ENCODE results near the gene ITGB3. TPM values are rescaled to one million over a fixed set of nuclear protein-coding genes. Genes with fewer than 3 reads are reported as not detected.

ITGB3 gene
- total and polyA plus RNA-seq, 10 of the 15 experiments (the other 5 are each of a cell fraction or from before 2014, with no cell fraction given) = 0.69 to 22.8 (median 13.6) TPM

DNA sequence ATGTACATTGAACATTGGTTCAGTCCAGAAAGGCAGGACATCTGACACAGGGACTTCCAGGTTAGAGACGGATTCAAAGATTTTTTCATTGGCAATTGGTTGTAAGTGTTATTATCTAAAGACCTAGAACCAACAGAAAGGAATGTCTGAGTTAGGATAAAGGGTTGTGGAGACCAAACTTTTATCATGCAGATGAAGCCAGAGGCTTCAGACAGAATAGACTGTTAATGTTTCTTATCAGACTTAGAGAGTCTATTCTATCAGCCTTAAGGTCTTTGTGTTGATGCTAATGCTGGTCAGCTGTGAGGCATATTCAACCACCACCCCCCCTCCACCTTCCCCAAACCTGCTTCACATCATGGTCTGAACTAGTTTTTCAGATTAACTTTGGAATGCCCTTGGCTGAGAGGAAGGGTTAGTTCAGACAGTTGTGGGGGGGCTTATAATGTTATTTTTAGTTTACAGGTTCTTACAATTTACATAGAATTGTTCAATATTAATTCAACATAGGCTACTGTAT, 2.1 kb upstream of the ITGB3 start:
- DNase-seq (ENCODE audit: low read depth, low spot score) = no peak
- SMC1A ChIA-PET (ENCODE audit: uncharacterized antibody, unreplicated experiment) = interaction anchor here (0.9 to 8.3 kb wide), 6 partner anchors 18 to 36 kb away, joined by 3 to 81 read pairs (median 4); no protein-coding TSS in a partner anchor
- in situ Hi-C loops (cut with MboI) = no loop called here
- Histone ChIP-seq H3K9me3 (replicated peaks; ENCODE audit: control insufficient read depth, insufficient read depth, low read length) (no peaks in the 10 kb centered on the region), H3K4me3 (no peak overlapping the region), H3K4me2 (ENCODE audit: control insufficient read depth, insufficient read depth) (no peak overlapping the region), H3K79me2 (ENCODE audit: control insufficient read depth, insufficient read depth, low read length) (no peaks in the 10 kb centered on the region), H2AFZ (ENCODE audit: control insufficient read depth, low read depth, low read length) (no peak overlapping the region), H3K4me1 (ENCODE audit: control insufficient read depth, insufficient read depth, low read length) (no peaks in the 10 kb centered on the region; the same call in 1 of the 2 replicates), H3K9ac (ENCODE audit: control insufficient read depth, insufficient read depth, low read length) (no peak overlapping the region), H3K36me3 (ENCODE audit: control insufficient read depth in 2 of 2, insufficient read depth in 2 of 2, low read length in 1 of 2) (no peaks in the 10 kb centered on the region), H3K27me3 (replicated peaks in 1 of 2; ENCODE audit: control insufficient read depth in 2 of 2, insufficient read depth in 2 of 2, low read length in 1 of 2) (no peaks in the 10 kb centered on the region), H3K27ac (ENCODE audit: control insufficient read depth, insufficient read depth) (no peak overlapping the region), H4K20me1 (ENCODE audit: control insufficient read depth, insufficient read depth) (no peaks in the 10 kb centered on the region)
- POLR2A ChIA-PET = interaction anchor here (0.5 kb wide), 1 partner anchor 350 kb away, joined by 3 read pairs; no protein-coding TSS in a partner anchor
- intact Hi-C loops (cut with micrococcal nuclease; ENCODE audit: unreplicated experiment) = no loop called here
- BruUV-seq (replicated peaks) = no TSS peak
- CTCF ChIA-PET = interaction anchor here (0.6 to 2.7 kb wide), 11 partner anchors 12 to 64 kb away, joined by 3 to 11 read pairs (median 3); no protein-coding TSS in a partner anchor
- TF ChIP-seq DPF2 (IDR thresholded peaks at IDR 0.05) = no peak
- no peak for TF ChIP-seq KLF5 (IDR thresholded peaks at IDR 0.05; ENCODE audit: partially characterized antibody)
- TF ChIP-seq YY1 (IDR thresholded peaks at IDR 0.05; ENCODE audit: low read depth, low read length) = no peak
- 33% methylated on average over 1 of the region's 1 CpG for WGBS (ENCODE audit: insufficient coverage, insufficient replicate concordance, low lambda C conversion rate, missing lambda C conversion rate)
- FAIRE-seq = no peak
- RAD21 ChIA-PET (ENCODE audit: unreplicated experiment) = no interaction called here
- no peak for ATAC-seq

DNA sequence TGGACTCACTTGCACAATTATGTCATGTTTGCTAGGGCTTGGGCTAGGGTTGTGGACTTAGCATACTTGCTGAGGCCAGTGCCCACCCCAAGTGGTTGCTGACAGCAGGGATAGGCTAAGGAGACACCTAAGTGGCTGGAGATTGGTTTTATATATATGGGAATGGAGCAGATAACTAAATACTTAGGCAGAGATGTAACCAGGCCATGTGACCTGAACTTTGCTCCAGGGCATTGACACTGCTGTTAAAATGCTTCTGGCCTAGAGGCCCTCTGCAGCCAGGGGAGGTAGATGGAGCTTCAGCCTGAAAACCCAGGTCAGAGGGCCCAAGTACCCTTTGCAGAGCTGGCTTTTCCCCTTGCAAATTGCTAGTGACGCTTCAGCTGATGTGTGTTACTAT, 1.4 kb upstream of the ITGB3 start:
- in situ Hi-C loops (cut with MboI) (no loop called here), intact Hi-C loops (cut with micrococcal nuclease; ENCODE audit: unreplicated experiment) (no loop called here)
- no peaks in the 10 kb centered on the region for H4K20me1 ChIP-seq (ENCODE audit: control insufficient read depth, insufficient read depth)
- 100% methylated on average over 1 of the region's 1 CpG for WGBS (ENCODE audit: insufficient coverage, insufficient replicate concordance, low lambda C conversion rate, missing lambda C conversion rate)
- H3K9ac ChIP-seq (ENCODE audit: control insufficient read depth, insufficient read depth, low read length) = no peak overlapping the region
- H3K27ac ChIP-seq (ENCODE audit: control insufficient read depth, insufficient read depth) = no peak overlapping the region
- no peaks in the 10 kb centered on the region; the same call in 1 of the 2 replicates for H3K4me1 ChIP-seq (ENCODE audit: control insufficient read depth, insufficient read depth, low read length)
- ChIA-PET CTCF (interaction anchor here (0.6 to 2.7 kb wide), 8 partner anchors 11 to 63 kb away, joined by 3 to 11 read pairs (median 4); no protein-coding TSS in a partner anchor), RAD21 (ENCODE audit: unreplicated experiment) (interaction anchor here (2.5 kb wide), 1 partner anchor 35 kb away, joined by 11 read pairs; no protein-coding TSS in a partner anchor), SMC1A (ENCODE audit: uncharacterized antibody, unreplicated experiment) (interaction anchor here (0.6 to 8.3 kb wide), 8 partner anchors 11 to 63 kb away, joined by 3 to 81 read pairs (median 4); no protein-coding TSS in a partner anchor), POLR2A (interaction anchor here (0.5 to 1.0 kb wide), 2 partner anchors 11 to 36 kb away, joined by 3 read pairs; no protein-coding TSS in a partner anchor)
- ATAC-seq (no peak), FAIRE-seq (no peak), DNase-seq (ENCODE audit: low read depth, low spot score) (no peak)
- no peak overlapping the region for H2AFZ ChIP-seq (ENCODE audit: control insufficient read depth, low read depth, low read length)
- BruUV-seq (replicated peaks) = no TSS peak
- H3K4me2 ChIP-seq (ENCODE audit: control insufficient read depth, insufficient read depth) = no peak overlapping the region
- H3K4me3 ChIP-seq = no peak overlapping the region
- no peaks in the 10 kb centered on the region for H3K27me3 ChIP-seq (replicated peaks in 1 of 2; ENCODE audit: control insufficient read depth in 2 of 2, insufficient read depth in 2 of 2, low read length in 1 of 2)
- H3K79me2 ChIP-seq (ENCODE audit: control insufficient read depth, insufficient read depth, low read length) = no peaks in the 10 kb centered on the region
- H3K9me3 ChIP-seq (replicated peaks; ENCODE audit: control insufficient read depth, insufficient read depth, low read length) = no peaks in the 10 kb centered on the region
- H3K36me3 ChIP-seq (ENCODE audit: control insufficient read depth in 2 of 2, insufficient read depth in 2 of 2, low read length in 1 of 2) = no peaks in the 10 kb centered on the region
- no peak for TF ChIP-seq EGR1 (IDR thresholded peaks at IDR 0.05; ENCODE audit: borderline replicate concordance in 1 of 2, low read depth in 2 of 2, low read length in 2 of 2)
- TF ChIP-seq BMI1 (IDR thresholded peaks at IDR 0.05; ENCODE audit: borderline replicate concordance) = no peak
- TF ChIP-seq SRF (IDR thresholded peaks at IDR 0.05; ENCODE audit: low read depth in 2 of 2, low read length in 2 of 2) = no peak
- TF ChIP-seq LARP7 (IDR thresholded peaks at IDR 0.05) = no peak
- no peak for TF ChIP-seq TARDBP (IDR thresholded peaks at IDR 0.05; ENCODE audit: borderline replicate concordance)
- TF ChIP-seq, protein P1, sequence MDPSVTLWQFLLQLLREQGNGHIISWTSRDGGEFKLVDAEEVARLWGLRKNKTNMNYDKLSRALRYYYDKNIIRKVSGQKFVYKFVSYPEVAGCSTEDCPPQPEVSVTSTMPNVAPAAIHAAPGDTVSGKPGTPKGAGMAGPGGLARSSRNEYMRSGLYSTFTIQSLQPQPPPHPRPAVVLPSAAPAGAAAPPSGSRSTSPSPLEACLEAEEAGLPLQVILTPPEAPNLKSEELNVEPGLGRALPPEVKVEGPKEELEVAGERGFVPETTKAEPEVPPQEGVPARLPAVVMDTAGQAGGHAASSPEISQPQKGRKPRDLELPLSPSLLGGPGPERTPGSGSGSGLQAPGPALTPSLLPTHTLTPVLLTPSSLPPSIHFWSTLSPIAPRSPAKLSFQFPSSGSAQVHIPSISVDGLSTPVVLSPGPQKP (IDR thresholded peaks at IDR 0.05; ENCODE audit: low read depth, low read length) = no peak
- no peak for TF ChIP-seq SMC3 (IDR thresholded peaks at IDR 0.05; ENCODE audit: borderline replicate concordance, low read length)
- TF ChIP-seq ATF7 (IDR thresholded peaks at IDR 0.05; ENCODE audit: low read depth) = no peak
- no peak for TF ChIP-seq ASH2L (IDR thresholded peaks at IDR 0.05; ENCODE audit: borderline replicate concordance, low read depth)
- no peak for TF ChIP-seq SMAD5 (IDR thresholded peaks at IDR 0.05; ENCODE audit: low read depth)
- TF ChIP-seq POU2F2 (IDR thresholded peaks at IDR 0.05; ENCODE audit: borderline replicate concordance, low read depth, low read length) = no peak
- TF ChIP-seq CREB1 (IDR thresholded peaks at IDR 0.05; ENCODE audit: low read depth) = no peak
